Activated T-cell treated with anti-CD3 and anti-CD28 coated beads, Interleukin-2, amount 50 U/mL, for 24 hours (primary cell): ENCODE results near the gene NEB.

ENCODE experiments used
- DNase-seq: peaks from one replicate; pipeline ENCODE4 v3.0.0-alpha.2; 2020
- H3K27ac Mint-ChIP-seq: 2 replicates; pipeline ENCODE4 v1.8.0; 2020; ENCODE audit warnings: mild to moderate bottlenecking, mixed read lengths
- H3K27me3 Mint-ChIP-seq: 2 replicates; pipeline ENCODE4 v1.8.0; 2020; ENCODE audit warnings: mixed read lengths
- H3K36me3 Mint-ChIP-seq: 2 replicates; pipeline ENCODE4 v1.8.0; 2020; ENCODE audit warnings: low read depth, mixed read lengths
- H3K4me1 Mint-ChIP-seq: 2 replicates; pipeline ENCODE4 v1.8.0; 2020; ENCODE audit warnings: low read depth, mixed read lengths
- H3K4me3 Mint-ChIP-seq: 2 replicates; pipeline ENCODE4 v1.8.0; 2020; ENCODE audit warnings: mild to moderate bottlenecking, moderate library complexity, mixed read lengths
- H3K9me3 Mint-ChIP-seq: 2 replicates; pipeline ENCODE4 v1.8.0; 2020; ENCODE audit warnings: mixed read lengths

The NEB gene

DNA sequence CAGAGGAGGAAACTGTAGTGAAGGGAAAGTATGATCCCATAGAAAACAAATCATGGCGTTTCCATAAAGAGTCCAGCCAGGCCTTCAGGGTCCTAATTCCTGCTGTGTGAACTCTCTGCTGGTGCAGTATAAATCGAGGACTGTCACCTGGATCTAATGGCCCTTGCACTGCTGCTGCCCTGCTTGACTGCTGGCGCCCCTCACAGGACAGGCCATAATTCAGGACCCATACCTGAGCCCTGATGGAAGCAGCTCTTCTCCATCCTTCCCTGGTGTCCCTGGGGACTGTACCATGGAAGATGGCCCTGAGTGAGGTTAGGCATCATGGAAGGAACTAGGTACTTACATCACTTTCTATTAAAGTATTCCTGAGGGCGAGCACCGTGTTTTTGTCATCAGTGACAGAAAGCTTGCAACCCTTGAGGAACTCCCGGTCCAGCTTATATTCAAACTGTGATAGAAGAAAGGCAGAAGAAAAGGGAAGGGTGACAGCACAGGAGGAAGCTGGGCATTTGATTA lies 207.6 kb downstream of the NEB start:
- peaks cover 8% of the 10 kb centered on the region for H3K36me3 Mint-ChIP-seq
- DNase-seq = no peak
- H3K27me3 Mint-ChIP-seq = no peaks in the 10 kb centered on the region
- no peaks in the 10 kb centered on the region for H3K9me3 Mint-ChIP-seq
- no peak overlapping the region for H3K4me3 Mint-ChIP-seq
- no peaks in the 10 kb centered on the region for H3K4me1 Mint-ChIP-seq
- H3K27ac Mint-ChIP-seq = no peak overlapping the region

DNA sequence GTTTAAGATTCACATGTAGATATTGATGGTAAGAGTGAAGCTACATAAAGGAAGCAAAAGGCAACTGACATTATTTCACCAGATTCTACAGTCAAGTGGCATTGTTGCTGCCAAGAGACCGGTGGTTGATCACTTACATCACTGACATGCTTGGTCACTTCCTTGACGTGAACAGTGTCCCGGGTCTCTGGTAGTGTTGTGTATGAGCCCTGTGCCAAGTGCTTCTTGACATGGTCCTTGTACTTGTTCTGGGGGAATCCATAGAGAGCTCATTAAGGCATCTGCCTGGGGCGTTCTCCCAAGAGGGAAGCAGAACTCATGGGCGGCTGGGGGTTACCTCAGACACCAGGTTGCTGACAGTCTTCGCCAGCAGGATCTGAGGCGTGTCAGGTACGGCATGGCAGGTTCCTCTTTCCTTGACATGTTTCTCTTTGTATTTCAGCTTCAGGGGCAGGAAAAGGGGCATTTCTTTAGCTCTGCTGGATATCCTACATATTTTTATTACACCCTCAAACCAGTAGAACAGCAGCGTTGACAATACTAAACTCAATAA lies 208.4 kb downstream of the NEB start:
- no peaks in the 10 kb centered on the region for H3K27me3 Mint-ChIP-seq
- H3K4me3 Mint-ChIP-seq = no peak overlapping the region
- no peaks in the 10 kb centered on the region for H3K4me1 Mint-ChIP-seq
- H3K9me3 Mint-ChIP-seq = no peaks in the 10 kb centered on the region
- H3K36me3 Mint-ChIP-seq = peaks cover 8% of the 10 kb centered on the region
- DNase-seq = no peak
- H3K27ac Mint-ChIP-seq = no peak overlapping the region

DNA sequence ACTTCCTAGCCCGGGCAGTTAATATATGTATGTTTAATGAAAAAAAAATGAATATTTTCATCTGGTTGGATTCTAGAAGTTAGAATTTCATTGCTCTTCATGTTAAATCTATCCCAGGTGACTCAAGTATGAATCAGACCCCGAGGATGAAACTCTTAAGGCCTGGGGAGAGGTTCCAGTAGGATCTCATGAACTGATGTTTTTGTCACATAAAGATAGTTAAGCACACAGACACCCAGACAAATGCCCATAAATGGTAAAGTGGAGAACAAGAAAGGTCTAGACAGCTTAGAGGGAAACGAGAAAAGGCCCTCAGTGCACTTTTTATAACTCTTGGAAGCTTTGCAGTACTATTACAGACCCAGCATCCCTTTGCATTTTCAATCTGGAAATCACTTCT lies 210.4 kb downstream of the NEB start:
- Mint-ChIP-seq H3K36me3 (peaks cover 2% of the 10 kb centered on the region), H3K27ac (no peak overlapping the region), H3K4me1 (no peaks in the 10 kb centered on the region), H3K4me3 (no peak overlapping the region), H3K27me3 (no peaks in the 10 kb centered on the region), H3K9me3 (no peaks in the 10 kb centered on the region)
- no peak for DNase-seq

DNA sequence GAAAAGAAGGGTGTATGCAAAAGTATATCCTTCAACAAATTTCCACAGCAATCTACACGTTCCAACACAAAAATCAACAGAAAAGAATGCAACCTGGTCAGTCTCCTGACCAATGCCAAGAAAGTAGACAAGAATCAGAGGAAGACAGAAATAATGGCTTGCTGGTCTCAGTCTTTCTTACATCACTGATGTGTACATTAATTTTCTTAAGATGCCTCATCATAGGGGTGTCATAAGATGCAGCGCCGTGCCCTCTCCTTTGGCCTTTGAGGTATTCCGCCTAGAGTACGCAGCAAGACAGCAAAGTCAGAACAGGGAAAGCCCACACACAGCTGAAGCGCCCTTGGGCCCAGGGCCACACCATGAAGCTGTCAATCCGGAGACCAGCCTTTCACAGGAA lies 211.7 kb downstream of the NEB start:
- no peaks in the 10 kb centered on the region for H3K27me3 Mint-ChIP-seq
- H3K36me3 Mint-ChIP-seq = peaks cover 2% of the 10 kb centered on the region
- no peak overlapping the region for H3K27ac Mint-ChIP-seq
- no peaks in the 10 kb centered on the region for H3K9me3 Mint-ChIP-seq
- no peaks in the 10 kb centered on the region for H3K4me1 Mint-ChIP-seq
- no peak overlapping the region for H3K4me3 Mint-ChIP-seq
- no peak for DNase-seq

DNA sequence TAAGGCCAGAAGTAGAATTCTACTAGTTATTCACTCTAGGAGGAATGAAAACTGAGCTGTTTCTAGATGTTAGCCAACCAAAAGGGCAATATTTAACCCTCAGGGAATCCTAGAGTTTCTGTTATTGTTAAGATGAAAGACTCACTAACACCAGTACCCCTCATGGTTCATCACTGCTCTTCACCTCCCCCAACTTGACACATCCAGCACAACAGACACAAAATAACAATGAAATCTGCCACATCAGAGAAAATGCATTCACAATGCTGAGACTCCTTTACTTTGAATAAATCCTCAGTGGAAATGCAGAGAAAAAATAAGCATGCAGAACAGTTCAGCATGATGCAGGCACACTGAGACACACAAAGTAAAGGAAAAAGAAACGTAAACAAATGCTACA lies 213.3 kb downstream of the NEB start:
- Mint-ChIP-seq H3K9me3 (no peaks in the 10 kb centered on the region), H3K4me3 (no peak overlapping the region), H3K36me3 (peaks cover 8% of the 10 kb centered on the region), H3K4me1 (no peaks in the 10 kb centered on the region), H3K27ac (no peak overlapping the region), H3K27me3 (no peaks in the 10 kb centered on the region)
- no peak for DNase-seq

DNA sequence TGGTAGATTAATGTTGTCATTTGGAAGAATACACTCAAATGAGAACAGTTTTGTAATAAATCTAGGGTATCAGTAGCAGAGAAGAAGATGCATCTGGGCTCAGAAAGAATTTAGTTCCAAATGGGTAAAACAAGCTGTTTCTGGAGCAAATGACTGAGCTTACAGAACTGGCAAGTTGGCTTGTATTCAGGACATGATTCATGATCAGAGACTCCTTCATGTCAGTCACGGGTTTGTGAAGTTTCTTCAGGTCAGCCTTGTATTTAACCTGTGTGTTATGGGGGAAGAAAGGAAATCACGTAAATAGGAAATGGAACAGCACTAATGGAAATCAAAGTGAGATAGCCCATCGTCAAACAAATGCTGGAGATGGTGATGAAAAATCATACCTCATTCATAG lies 215.5 kb downstream of the NEB start:
- Mint-ChIP-seq H3K27ac (no peak overlapping the region), H3K4me1 (no peaks in the 10 kb centered on the region), H3K4me3 (no peak overlapping the region), H3K9me3 (no peaks in the 10 kb centered on the region), H3K27me3 (no peaks in the 10 kb centered on the region), H3K36me3 (peaks cover 12% of the 10 kb centered on the region)
- no peak for DNase-seq

DNA sequence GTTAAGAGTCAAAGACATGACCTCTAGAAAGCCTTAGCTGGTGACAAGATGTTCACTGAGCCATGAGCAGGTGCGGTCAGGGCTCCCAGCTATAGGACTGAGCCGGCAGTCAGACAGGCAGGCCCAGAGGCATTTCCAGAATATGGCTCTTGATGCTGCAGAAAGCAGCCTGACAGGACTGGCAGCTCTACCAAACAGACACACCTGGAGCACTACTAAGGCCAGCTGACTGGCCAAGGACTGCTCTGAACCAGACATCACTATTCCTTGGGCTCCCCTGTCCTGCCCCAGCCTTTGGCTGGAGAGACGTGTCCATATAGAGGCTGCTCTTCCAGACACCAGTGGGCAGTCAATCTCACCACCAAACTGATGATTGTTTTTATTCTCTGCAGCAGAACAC lies 225.8 kb downstream of the NEB start:
- no peak for DNase-seq
- peaks cover 22% of the 10 kb centered on the region for H3K36me3 Mint-ChIP-seq
- no peak overlapping the region for H3K4me3 Mint-ChIP-seq
- no peak overlapping the region for H3K27ac Mint-ChIP-seq
- H3K27me3 Mint-ChIP-seq = no peaks in the 10 kb centered on the region
- H3K9me3 Mint-ChIP-seq = no peaks in the 10 kb centered on the region
- H3K4me1 Mint-ChIP-seq = no peaks in the 10 kb centered on the region

DNA sequence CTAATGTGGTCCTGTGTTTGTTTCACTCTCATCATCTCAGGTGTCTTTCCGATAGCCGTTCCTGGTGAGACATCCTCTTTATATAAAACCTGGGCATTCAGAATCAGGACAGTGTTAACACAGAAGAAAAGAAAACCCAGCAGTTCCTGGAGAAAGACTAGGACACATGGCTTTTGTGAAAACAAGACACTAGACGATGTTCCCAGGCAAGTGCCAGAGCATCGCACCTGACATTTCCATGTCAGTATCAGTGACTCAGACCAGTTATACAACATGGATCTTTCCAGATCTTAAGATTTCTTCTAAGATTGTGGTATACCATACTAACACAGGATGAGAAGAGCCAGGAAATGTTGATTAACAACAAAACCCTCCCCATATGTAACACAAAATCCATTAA lies 228.1 kb downstream of the NEB start:
- Mint-ChIP-seq H3K27me3 (no peaks in the 10 kb centered on the region), H3K4me1 (no peaks in the 10 kb centered on the region), H3K36me3 (peaks cover 17% of the 10 kb centered on the region), H3K9me3 (no peaks in the 10 kb centered on the region), H3K4me3 (no peak overlapping the region), H3K27ac (no peak overlapping the region)
- no peak for DNase-seq

DNA sequence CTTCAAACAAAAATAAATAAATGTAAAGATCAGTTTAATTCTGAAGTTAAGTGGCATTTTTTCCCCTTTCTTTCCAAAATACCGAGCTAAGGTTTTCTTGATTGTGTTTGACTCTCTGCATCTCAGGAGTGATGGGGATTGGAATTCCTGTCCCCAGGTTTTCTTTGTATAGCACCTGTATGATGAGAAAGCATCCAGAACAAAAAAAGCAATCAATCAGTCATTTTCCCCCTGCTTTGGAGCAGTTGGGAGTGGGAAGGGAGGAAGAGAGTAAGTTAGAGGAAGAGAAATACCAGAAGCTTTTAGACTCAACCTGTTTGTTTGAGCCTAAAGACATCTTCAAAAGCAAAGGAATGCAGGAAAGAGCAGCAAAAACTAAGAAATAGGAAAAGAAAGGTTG lies 236.1 kb downstream of the NEB start:
- Mint-ChIP-seq H3K9me3 (no peaks in the 10 kb centered on the region), H3K4me1 (no peaks in the 10 kb centered on the region), H3K4me3 (no peak overlapping the region), H3K27me3 (no peaks in the 10 kb centered on the region), H3K27ac (peak overlapping the region; percentile 18), H3K36me3 (peaks cover 31% of the 10 kb centered on the region)
- DNase-seq = no peak

DNA sequence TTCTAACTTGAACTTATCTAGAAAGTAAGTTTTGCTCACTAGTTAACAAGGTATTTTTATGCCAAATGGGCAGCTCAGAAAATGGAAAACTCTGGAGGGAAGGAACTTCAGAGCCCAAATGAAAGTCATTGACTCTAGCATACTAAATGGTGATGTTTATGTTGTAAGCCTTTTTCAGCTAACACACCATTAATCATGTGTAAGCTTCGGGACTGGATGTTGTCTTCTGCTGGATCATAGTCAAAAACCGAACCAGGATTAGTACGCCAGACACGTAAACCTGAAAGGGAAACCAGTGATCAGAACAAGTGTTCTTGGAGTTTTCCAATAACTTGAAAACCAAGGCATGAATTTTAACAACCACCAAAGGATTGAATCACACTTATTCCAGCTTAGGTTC lies 242.8 kb downstream of the NEB start:
- peaks cover 2% of the 10 kb centered on the region for H3K9me3 Mint-ChIP-seq
- DNase-seq = no peak
- H3K27ac Mint-ChIP-seq = no peak overlapping the region
- H3K4me1 Mint-ChIP-seq = peaks cover 2% of the 10 kb centered on the region
- no peaks in the 10 kb centered on the region for H3K27me3 Mint-ChIP-seq
- H3K4me3 Mint-ChIP-seq = no peak overlapping the region
- peaks cover 63% of the 10 kb centered on the region for H3K36me3 Mint-ChIP-seq

DNA sequence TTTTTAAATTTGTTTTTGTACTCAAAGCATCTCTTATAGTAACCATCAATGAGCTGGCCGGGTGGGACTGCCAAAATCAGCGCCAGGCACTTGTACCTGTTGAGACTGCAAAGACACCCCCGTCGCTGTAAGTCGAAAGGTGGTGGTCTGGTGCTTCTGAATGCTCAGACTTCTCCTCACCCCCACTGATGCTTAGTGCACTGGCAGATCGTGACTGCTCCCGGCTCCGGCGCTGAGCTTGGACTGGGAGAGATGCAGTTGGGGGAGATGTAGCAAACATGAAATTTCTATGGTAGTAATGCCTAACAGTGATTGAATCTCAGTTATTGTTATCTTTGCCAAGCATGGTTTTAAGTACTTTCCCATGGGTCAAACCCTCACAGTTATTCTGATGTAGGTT lies 244.0 kb downstream of the NEB start:
- peaks cover 10% of the 10 kb centered on the region for H3K9me3 Mint-ChIP-seq
- peaks cover 70% of the 10 kb centered on the region for H3K36me3 Mint-ChIP-seq
- DNase-seq = no peak
- H3K4me1 Mint-ChIP-seq = peaks cover 14% of the 10 kb centered on the region
- no peaks in the 10 kb centered on the region for H3K27me3 Mint-ChIP-seq
- H3K27ac Mint-ChIP-seq = no peak overlapping the region
- H3K4me3 Mint-ChIP-seq = no peak overlapping the region

DNA sequence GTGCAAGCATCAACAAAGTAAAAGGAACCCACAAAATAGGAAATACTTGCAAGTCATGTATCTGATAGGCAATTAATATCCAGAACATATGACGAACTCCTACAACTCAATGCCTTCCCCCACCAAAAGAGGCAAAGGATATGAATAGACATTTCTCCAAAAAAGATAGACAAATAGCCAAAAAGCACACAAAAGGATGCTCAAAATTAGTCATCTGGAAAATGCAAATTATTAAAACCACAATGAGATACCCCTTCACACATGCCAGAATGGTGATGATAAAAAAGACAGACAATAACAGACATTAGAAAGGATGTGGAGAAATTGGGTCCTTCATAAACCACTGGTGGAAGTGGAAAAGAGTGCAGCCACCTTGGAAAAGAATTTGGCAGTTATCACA lies 248.2 kb downstream of the NEB start:
- Mint-ChIP-seq H3K9me3 (peaks cover 21% of the 10 kb centered on the region), H3K4me1 (peaks cover 42% of the 10 kb centered on the region), H3K27me3 (no peaks in the 10 kb centered on the region), H3K36me3 (peaks cover 75% of the 10 kb centered on the region), H3K4me3 (no peak overlapping the region), H3K27ac (peak overlapping the region; percentile 60)
- no peak for DNase-seq

DNA sequence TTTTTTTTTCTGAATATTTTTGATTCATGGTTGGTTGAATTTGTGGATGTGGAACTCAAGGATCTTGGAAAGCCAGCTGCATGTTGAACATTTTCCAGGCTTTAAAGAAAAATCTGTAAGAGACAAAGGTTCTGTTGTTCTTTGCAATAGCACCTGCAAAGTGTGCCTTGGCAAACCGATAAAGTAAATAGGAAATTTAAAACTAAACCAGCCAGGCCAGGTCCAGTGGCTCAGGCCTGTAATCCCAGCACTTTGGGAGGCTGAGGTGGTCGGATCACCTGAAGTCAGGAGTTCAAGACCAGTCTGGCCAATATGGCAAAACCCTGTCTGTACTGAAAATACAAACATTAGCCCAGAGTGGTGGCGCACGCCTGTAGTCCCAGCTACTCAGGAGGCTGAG lies 250.2 kb downstream of the NEB start:
- Mint-ChIP-seq H3K4me1 (peaks cover 51% of the 10 kb centered on the region), H3K4me3 (no peak overlapping the region), H3K27me3 (no peaks in the 10 kb centered on the region), H3K36me3 (peaks cover 81% of the 10 kb centered on the region), H3K27ac (no peak overlapping the region), H3K9me3 (peaks cover 23% of the 10 kb centered on the region)
- DNase-seq = no peak

DNA sequence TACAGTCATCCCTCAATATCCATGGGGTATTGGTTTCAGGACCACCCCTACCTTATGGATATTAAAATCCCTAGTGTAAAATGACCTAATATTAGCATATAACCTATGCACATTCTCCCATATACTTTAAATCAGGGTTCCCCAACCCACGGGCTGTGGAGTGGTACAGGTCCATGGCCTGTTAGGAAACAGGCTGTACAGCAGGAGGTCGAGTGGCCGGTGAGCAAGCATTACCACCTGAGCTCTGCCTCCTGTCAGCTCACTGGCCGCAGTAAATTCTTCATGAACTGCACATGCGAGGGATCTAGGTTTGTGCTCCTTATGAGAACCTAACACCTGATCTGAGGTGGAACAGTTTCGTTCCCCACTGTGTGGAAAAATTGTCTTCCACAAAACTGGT lies 250.7 kb downstream of the NEB start:
- no peaks in the 10 kb centered on the region for H3K27me3 Mint-ChIP-seq
- no peak overlapping the region for H3K4me3 Mint-ChIP-seq
- peaks cover 23% of the 10 kb centered on the region for H3K9me3 Mint-ChIP-seq
- H3K27ac Mint-ChIP-seq = peak overlapping the region; percentile 47
- DNase-seq = no peak
- peaks cover 53% of the 10 kb centered on the region for H3K4me1 Mint-ChIP-seq
- peaks cover 86% of the 10 kb centered on the region for H3K36me3 Mint-ChIP-seq

DNA sequence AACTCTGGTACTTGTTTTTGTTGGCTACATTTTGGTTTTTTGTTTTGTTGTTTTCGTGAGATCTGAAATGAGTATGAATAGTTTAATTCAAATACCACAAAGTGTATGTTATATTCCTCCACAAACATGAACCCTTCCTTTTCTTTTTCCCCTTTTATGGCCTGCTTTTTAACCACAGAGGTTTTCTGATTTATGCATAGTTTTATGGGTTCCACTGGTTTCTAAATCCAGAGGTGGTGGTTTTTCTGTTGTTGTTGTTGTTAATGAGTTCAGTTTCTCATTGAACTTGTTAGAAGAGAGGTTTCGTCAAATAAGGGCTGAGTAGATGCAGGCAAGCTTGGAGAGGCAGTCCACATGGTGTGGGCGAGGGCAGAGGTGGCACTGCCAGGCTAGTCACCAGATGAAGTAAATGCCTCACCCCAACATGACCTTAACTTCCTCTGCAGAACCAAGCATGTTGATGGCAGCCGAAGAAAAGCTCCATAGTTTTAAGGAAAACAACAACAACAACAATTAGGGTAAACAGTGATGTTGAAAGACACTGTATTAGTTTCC lies 252.0 kb downstream of the NEB start:
- Mint-ChIP-seq H3K27me3 (no peaks in the 10 kb centered on the region), H3K4me1 (peaks cover 53% of the 10 kb centered on the region), H3K36me3 (peaks cover 97% of the 10 kb centered on the region), H3K9me3 (peaks cover 23% of the 10 kb centered on the region), H3K27ac (peak overlapping the region; percentile 95), H3K4me3 (no peak overlapping the region)
- peak; percentile 35 for DNase-seq

DNA sequence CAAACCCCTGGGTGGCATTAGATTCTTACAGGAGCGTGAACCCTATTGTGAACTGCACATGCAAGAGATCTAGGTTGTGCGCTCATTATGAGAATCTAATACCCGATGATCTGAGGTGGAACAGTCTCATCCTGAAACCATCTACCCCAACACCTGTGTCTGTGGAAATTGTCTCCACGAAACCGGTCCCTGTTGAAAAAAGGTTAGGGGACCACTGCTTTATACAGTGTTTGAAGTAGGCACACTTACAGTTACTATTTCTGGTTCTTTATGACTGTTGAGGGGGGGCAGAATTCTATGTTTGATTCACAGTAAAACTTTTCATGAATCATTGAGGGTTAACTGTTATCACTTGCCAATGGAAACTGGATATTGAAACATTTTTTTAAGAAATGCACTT lies 252.5 kb downstream of the NEB start:
- H3K4me1 Mint-ChIP-seq = peaks cover 53% of the 10 kb centered on the region
- H3K27ac Mint-ChIP-seq = peak overlapping the region; percentile 95
- peaks cover 23% of the 10 kb centered on the region for H3K9me3 Mint-ChIP-seq
- no peak for DNase-seq
- peaks cover 97% of the 10 kb centered on the region for H3K36me3 Mint-ChIP-seq
- H3K4me3 Mint-ChIP-seq = no peak overlapping the region
- H3K27me3 Mint-ChIP-seq = no peaks in the 10 kb centered on the region
